HG03060 (cell line): Measurements from ENCODE around the gene MINAR1.

Experiments used
- ATAC-seq: cut with Tn5 transposase; IDR thresholded peaks from one replicate; pipeline ENCODE4 v1.9.1; 2021; ENCODE audit warnings: low read depth, moderate number of reproducible peaks; ENCODE audit not compliant: unreplicated experiment

The MINAR1 gene

DNA sequence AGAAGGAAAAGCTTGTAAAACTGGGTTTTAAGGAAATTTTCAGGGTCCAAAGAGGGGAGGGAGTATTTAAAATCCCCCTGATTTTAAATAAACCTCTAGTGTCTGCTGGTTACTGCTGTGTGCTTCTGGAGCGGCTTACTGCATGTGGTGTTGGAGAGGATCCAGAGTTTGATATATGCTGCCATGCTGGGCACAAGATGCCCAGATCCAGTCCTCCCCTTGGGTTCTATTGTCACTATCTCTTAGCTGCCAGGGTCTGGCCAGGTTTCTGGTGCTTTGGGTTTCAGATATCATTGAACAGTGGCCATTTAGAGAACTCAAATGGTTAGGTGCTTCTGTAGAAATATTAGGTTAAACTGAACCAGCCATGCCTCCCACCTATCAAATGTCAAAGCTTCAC lies 27.5 kb downstream of the MINAR1 start:
- no peak for ATAC-seq

DNA sequence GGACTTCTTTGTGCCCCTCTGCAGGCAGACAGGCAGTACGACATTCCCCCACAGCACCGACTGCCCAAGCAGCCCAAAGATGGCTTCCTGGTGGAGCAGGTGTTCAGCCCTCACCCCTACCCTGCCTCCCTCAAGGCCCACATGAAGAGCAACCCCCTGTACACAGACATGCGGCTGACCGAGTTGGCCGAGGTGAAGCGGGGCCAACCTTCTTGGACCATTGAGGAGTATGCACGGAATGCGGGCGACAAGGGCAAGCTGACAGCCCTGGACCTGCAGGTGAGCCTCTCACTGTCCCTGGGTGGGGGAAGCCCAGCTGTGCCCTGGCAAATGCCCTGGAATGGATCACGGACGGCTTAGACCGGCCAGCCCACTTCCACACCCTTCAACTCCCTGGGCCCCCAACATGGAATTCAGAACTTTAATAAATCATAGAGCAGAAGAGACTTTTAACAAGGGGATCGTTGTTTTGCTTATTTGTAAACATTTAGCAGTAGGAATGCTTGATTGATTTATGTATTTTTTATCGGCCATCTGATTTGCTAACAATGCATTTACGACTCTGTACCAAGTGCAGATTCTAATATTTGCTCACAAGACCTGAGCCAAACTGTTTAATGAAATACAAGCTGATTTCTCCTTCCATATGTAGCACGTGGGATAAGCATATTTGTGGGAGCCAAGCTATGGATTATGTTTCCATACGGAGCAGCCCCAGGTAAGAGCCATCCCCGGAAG lies 31.1 kb downstream of the MINAR1 start:
- ATAC-seq = no peak

DNA sequence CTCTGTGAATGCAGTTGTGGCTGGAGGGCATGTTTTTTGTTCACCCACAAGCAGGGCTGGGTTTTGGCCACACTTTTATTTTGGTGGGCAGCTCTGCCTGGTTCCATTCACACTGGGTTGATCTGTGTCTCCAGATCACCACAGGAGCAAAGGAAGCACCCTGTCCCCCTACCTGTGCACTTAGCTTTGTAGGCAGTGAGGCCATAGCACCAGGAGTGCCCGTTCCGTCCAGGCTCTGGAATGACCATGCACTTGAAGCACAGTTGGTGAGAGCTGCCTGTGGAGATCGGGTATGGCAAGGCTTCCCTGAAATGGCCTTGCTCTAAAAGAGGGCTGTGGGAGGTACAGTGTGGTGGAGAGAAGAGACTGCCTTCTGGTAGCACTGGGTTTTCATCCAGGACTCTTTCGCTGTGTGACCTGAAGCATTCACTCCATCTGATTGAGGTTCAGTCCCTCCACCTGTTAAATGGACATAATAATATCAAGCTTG lies 31.7 kb downstream of the MINAR1 start:
- no peak for ATAC-seq

DNA sequence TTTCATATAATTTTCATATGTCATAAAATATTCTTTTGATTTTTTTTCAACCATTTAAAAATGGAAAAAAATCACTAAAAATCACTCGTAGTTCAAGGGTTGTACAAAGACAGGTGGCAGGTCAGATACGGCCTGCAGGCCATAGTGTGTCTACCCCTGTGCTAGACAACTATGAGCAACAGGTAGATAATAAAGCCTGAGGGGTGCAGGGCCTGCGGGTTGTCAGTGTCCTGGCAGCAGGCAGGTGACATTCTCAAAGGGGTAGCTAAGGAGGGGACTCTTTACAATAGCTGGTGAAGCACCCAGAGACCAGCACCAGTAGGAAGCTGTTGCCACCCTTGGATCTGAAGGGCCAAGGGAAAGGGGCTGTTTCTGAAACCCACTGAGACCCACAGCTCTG lies 34.4 kb downstream of the MINAR1 start:
- ATAC-seq = no peak

DNA sequence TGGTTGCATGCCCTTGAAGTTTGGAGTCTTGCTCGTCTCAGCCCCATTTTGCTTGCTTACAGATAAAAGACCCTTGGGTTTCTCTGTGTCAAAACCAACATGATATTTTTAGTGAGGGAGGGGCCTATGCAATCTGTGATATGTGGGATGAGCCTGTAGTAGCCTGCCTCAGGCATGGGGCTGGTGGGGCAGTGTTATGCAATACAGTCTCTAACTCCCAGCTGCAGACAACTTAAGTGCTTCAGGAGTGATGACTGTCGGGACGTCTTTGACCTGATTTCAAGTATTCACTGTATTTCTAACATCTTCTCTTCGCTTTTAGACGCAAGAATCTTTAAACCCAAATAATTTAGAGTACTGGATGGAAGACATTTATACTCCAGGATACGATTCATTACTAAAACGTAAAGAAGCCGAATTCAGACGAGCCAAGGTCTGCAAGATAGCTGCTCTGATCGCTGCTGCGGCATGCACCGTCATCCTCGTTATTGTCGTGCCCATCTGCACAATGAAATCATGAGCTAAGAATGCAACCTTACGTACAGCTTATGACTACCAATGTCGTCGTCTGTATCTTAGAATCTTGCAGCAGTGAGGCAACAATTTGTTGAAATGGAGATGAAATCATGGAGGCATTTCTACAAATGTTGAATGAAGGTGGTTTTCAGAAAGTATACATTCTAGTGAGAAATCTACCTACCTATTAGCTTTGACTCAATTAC lies 35.9 kb downstream of the MINAR1 start:
- ATAC-seq = no peak

DNA sequence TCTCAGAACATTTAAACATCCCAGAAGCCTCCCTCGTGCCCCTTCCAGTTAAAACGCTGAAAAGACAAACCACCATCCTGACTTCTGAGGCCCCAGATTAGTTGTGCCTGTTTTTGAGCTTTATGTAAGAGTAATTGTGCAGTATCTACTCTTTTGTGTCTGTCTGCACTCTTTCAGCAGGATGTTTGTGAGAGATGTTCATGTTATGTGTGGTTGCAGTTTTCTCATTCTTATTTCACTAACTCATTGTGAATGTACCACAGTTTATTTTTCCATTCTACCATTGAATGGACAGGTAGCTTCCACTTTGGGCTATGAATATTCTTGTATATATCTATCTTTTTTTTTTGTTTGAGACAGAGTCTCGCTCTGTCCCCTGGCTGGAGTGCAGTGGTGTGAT lies 40.3 kb downstream of the MINAR1 start:
- no peak for ATAC-seq

DNA sequence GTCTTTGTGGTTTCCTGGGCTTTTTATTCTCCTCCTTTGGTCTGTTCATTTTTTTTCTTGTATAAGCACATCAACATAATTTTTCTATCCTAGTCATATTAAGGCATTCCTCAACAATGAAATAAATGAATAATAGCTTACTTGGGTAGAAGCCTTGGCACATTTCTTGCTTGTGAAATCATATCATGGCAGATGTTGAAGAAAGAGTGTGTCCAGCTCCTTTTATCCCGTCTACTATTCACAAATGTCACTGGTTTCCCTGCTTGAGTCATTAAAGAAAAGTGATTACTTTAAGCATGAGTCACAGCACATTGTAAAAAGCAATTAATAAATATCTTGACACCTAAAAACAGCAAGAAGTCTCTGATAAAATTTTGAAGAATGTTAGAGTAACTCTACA lies 42.1 kb downstream of the MINAR1 start:
- ATAC-seq = no peak

DNA sequence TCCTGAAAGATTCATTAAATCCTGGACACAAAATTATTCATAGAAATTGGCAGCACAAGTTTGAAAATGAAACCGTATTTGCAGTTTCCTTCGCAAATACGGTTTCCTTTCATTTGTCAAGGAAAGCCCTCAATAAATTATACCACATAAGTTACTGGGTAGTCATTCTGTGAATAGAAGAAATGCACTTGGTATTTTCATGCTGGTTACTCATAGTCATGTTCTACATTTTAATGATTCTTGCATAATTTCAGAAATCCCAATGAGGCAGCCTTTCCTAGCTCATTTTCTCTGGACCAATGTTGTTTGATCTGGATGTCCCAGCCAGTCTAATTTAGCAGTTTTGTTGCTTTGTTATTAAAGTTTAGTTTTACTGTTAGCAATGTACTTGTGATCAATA lies 43.2 kb downstream of the MINAR1 start:
- ATAC-seq = no peak

DNA sequence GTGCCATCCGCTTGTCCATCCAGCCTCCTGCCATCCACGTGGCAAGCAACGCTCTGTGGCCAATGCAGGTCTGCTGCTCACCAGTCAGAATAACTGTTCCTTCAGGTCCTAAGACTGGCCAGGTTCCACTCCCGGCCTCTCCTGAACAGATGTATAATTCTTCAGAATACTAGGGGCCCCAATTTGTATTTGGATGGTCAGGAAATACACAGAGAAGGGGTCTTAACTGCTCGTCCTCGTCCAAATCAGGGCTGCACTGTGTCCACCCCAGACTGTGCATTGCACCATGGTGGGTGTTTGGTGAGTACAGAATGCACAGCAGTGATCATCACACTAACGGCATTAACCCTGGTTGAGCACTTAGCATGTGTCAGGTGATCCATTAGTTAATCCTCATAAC lies 46.0 kb downstream of the MINAR1 start:
- no peak for ATAC-seq

DNA sequence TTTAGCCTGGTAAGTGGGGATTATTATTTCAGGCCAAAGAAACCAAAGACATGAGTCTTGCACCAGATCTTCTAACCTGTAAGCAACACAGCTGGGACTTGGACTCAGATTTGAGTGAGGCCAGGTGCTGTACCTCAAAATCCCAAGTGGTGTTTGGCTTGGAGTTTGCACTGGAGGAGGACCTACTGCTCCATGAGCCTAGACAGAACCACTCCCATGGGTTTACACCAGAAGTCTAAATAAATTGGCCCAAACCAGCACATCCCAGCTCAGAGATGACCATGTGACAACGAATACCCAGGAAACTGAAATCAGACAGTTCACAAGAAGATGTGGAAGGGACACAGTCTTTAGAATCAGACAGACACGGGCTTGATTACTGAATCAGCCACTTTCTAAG lies 47.5 kb downstream of the MINAR1 start:
- no peak for ATAC-seq

DNA sequence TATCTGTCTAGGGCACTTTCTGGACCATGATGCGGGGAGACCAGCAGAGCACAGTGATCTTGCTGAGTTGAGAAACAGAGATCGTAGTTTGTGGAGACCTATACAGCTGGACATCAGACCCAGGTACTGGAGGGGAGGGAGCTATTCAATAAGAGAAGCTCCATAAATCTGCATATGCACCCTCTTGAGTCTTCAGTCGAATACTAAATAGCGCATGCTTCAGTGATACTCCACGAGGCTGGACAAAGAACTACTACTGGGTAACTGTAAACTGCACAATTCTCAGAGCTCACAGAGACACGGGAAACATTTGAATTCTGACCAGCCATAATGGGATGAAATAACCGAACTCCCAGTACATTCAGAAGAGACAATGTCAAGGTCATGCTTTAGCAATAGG lies 49.7 kb downstream of the MINAR1 start:
- ATAC-seq = no peak
